Stimulated activated CD8-positive, alpha-beta memory T cell treated with anti-CD3 and anti-CD28 coated beads, Interleukin-4, amount 100 ng/mL, for 48 hours (primary cell): Measurements from ENCODE around the gene ARHGAP28.

Experiments
- DNase-seq: peaks from one replicate; pipeline ENCODE4 v3.0.0-alpha.2; 2020

Gene ARHGAP28

DNA sequence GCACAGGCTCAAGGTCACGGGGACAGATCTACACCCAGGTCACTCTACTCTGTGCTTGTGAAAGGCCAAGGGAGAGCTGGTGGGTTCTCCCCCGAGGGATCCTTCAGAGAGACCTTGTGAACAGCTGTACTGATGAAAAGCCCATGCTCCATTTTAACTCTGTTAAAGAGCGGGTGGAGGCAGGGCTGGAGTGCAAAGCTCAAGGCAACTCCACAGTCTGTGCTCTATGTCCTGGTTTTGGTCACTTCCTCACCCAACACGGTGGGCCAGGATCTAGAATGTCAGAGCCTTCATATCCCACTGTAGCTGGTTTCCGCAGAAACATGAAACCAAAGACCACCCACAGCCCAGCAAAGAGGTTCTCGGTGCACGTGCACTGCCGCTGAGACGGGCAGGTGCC lies 210.9 kb downstream of the ARHGAP28 start:
- DNase-seq = no peak

GRCh38 chr18:6941996-6942395 lies 212.5 kb downstream of the ARHGAP28 start:
- no peak for DNase-seq

GRCh38 chr18:6942742-6943141 lies 213.2 kb downstream of the ARHGAP28 start:
- no peak for DNase-seq

- DNase-seq = no peak
Observed at GRCh38 chr18:6943143-6943542, 213.6 kb downstream of the ARHGAP28 start.

DNA sequence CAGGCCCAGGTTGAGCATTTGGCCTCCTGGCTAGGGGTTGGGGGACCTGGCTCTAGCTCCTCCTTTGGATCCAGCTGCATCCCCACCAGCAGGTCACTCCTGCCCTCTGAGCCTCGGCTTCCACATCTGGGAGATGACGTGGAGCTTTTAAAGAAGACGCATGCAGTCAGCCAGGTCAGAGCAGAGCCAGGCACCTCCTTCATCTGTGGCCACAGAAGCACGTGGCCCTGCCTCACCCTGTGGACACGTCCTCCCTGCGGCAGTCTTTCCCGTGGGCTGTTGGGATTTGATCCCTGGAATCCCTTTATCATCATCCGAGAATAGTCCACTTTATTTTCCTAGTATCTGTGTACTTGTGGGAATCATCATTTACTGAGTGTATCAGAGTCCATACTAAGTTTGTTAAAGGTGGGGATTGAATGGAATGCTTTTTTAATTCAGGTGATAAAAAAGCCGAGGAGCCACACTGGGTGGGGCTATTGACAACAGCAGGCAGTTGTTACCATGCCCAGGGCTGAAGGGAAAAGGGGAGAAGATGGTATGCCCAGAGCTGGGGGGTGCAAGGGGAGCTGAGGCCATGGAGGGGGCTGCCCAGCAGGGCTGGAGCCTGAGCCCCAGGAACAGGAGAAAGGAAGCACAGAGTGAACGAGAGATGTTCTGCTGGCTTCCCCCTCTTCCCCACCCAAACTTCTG lies 218.0 kb downstream of the ARHGAP28 start:
- no peak for DNase-seq

GRCh38 chr18:6948281-6949055 lies 219.0 kb downstream of the ARHGAP28 start:
- DNase-seq = no peak

GRCh38 chr18:6949800-6950586 lies 220.5 kb downstream of the ARHGAP28 start:
- DNase-seq = no peak

GRCh38 chr18:6950641-6951040 lies 221.1 kb downstream of the ARHGAP28 start:
- DNase-seq = no peak

- no peak for DNase-seq
Observed at GRCh38 chr18:6951336-6952090, 222.0 kb downstream of the ARHGAP28 start.

- DNase-seq = no peak
Observed at GRCh38 chr18:6954501-6954900, 225.0 kb downstream of the ARHGAP28 start.

- no peak for DNase-seq
Observed at GRCh38 chr18:6955304-6955703, 225.8 kb downstream of the ARHGAP28 start.

GRCh38 chr18:6956495-6956894 lies 227.0 kb downstream of the ARHGAP28 start:
- DNase-seq = no peak

GRCh38 chr18:6956999-6957398 lies 227.5 kb downstream of the ARHGAP28 start:
- no peak for DNase-seq

GRCh38 chr18:6959110-6959509 lies 229.6 kb downstream of the ARHGAP28 start:
- DNase-seq = no peak

DNA sequence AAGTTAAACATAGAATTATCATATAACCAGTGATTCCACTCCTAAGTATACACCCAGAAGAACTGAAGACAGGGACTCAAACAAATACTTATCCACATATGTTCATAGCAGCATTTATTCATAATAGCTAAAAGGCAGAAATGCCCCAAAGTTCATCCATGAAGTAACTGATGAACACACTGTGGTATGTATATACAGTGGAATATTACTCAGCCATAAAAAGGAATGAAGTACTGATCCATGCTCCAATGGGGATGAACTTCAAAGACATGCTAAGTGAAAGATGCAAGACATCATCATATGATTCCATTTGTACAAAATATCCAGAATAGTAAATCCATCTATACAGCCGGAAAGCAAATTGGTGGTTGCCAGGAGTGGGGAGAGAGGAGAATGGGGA lies 230.6 kb downstream of the ARHGAP28 start:
- no peak for DNase-seq

GRCh38 chr18:6960656-6961055 lies 231.1 kb downstream of the ARHGAP28 start:
- no peak for DNase-seq

GRCh38 chr18:6961331-6961730 lies 231.8 kb downstream of the ARHGAP28 start:
- DNase-seq = no peak

GRCh38 chr18:6962571-6963451 lies 233.3 kb downstream of the ARHGAP28 start:
- DNase-seq = no peak

- no peak for DNase-seq
Observed at GRCh38 chr18:6963452-6964097, 234.1 kb downstream of the ARHGAP28 start.
